Measurements from ENCODE around the gene HIP1R. TPM values are rescaled to one million over a fixed set of nuclear protein-coding genes. Genes with fewer than 3 reads are reported as not detected.
A peak's percentile ranks its signal among the peaks of the same experiment; 100 is the strongest.
"Not testable (repeated sequence)": the region's sequence is repeated elsewhere in the genome, so short reads cannot be mapped to it uniquely, and the experiment has no call there.

HIP1R gene
- total RNA-seq, 1 experiment from 2014 or later = 234 TPM

GRCh38 chr12:122903693-122904034 lies 68.4 kb downstream of the HIP1R start:
- CTCF ChIA-PET = interaction anchor here (0.7 to 1.3 kb wide), 3 partner anchors 16 to 43 kb away, joined by 3 to 5 read pairs (median 3); no protein-coding TSS in a partner anchor
- intact Hi-C loops (cut with micrococcal nuclease; ENCODE audit: unreplicated experiment) = no loop called here

GRCh38 chr12:122905258-122905657 lies 70.0 kb downstream of the HIP1R start:
- CTCF ChIA-PET; H3K27me3 Mint-ChIP-seq (ENCODE audit: unreplicated experiment); H3K36me3 Mint-ChIP-seq (ENCODE audit: insufficient read depth, unreplicated experiment); H3K9me3 Mint-ChIP-seq (ENCODE audit: low read depth, unreplicated experiment); H3K4me3 Mint-ChIP-seq (ENCODE audit: low read depth, unreplicated experiment); BruUV-seq (replicated peaks); DNase-seq; H3K27ac Mint-ChIP-seq (ENCODE audit: unreplicated experiment); intact Hi-C loops (cut with micrococcal nuclease; ENCODE audit: unreplicated experiment): not testable (repeated sequence)
- peaks cover 30% of the 10 kb centered on the region for H3K4me1 Mint-ChIP-seq (ENCODE audit: low read depth, unreplicated experiment)

More at GRCh38 chr12:122903693-122904034, 68.4 kb downstream of the HIP1R start:
- Mint-ChIP-seq H3K36me3 (ENCODE audit: insufficient read depth, unreplicated experiment) (peaks cover 10% of the 10 kb centered on the region), H3K4me1 (ENCODE audit: low read depth, unreplicated experiment) (peaks cover 31% of the 10 kb centered on the region), H3K27me3 (ENCODE audit: unreplicated experiment) (no peaks in the 10 kb centered on the region), H3K9me3 (ENCODE audit: low read depth, unreplicated experiment) (no peaks in the 10 kb centered on the region), H3K27ac (ENCODE audit: unreplicated experiment) (peak overlapping the region; percentile 30), H3K4me3 (ENCODE audit: low read depth, unreplicated experiment) (peak overlapping the region; percentile 9)
- BruUV-seq (replicated peaks) = no TSS peak
- TF ChIP-seq CTCF (IDR thresholded peaks at IDR 0.05; ENCODE audit: unreplicated experiment) = no peak
- DNase-seq = no peak

GRCh38 chr12:122908915-122909314 lies 73.7 kb downstream of the HIP1R start:
- Mint-ChIP-seq H3K36me3 (ENCODE audit: insufficient read depth, unreplicated experiment) (peaks cover 10% of the 10 kb centered on the region), H3K4me3 (ENCODE audit: low read depth, unreplicated experiment) (no peak overlapping the region), H3K9me3 (ENCODE audit: low read depth, unreplicated experiment) (no peaks in the 10 kb centered on the region), H3K27me3 (ENCODE audit: unreplicated experiment) (no peaks in the 10 kb centered on the region), H3K27ac (ENCODE audit: unreplicated experiment) (no peak overlapping the region), H3K4me1 (ENCODE audit: low read depth, unreplicated experiment) (peaks cover 22% of the 10 kb centered on the region)
- intact Hi-C loops (cut with micrococcal nuclease; ENCODE audit: unreplicated experiment) = no loop called here
- CTCF ChIA-PET = no interaction called here
- no peak for DNase-seq
- no TSS peak for BruUV-seq (replicated peaks)
- no peak for TF ChIP-seq CTCF (IDR thresholded peaks at IDR 0.05; ENCODE audit: unreplicated experiment)

- intact Hi-C loops (cut with micrococcal nuclease; ENCODE audit: unreplicated experiment) = no loop called here
- Mint-ChIP-seq H3K27ac (ENCODE audit: unreplicated experiment) (no peak overlapping the region), H3K4me1 (ENCODE audit: low read depth, unreplicated experiment) (peaks cover 20% of the 10 kb centered on the region), H3K4me3 (ENCODE audit: low read depth, unreplicated experiment) (no peak overlapping the region), H3K9me3 (ENCODE audit: low read depth, unreplicated experiment) (no peaks in the 10 kb centered on the region), H3K27me3 (ENCODE audit: unreplicated experiment) (no peaks in the 10 kb centered on the region), H3K36me3 (ENCODE audit: insufficient read depth, unreplicated experiment) (peaks cover 13% of the 10 kb centered on the region)
- CTCF ChIA-PET = interaction anchor here (0.6 kb wide), 1 partner anchor 84 kb away, joined by 5 read pairs; no protein-coding TSS in a partner anchor
- BruUV-seq (replicated peaks) = no TSS peak
- TF ChIP-seq CTCF (IDR thresholded peaks at IDR 0.05; ENCODE audit: unreplicated experiment) = no peak
- DNase-seq = no peak
Observed at GRCh38 chr12:122909442-122910288, 74.4 kb downstream of the HIP1R start.

Other genes starting within 250 kb of the HIP1R start
- gene HCAR2, start 132.1 kb upstream of the HIP1R start, total RNA-seq (2022) = not detected in 2 replicates
- gene HCAR3, start 118.6 kb upstream of the HIP1R start, total RNA-seq (2022) = 0.17 TPM in 1 of 2 replicates, not detected in the other
- 5.0 and 5.9 TPM in 2 replicates for gene HCAR1, start 104.6 kb upstream of the HIP1R start, total RNA-seq (2022)
- gene DENR, start 82.6 kb upstream of the HIP1R start, total RNA-seq (2022) = 83.2 and 85.8 TPM in 2 replicates
- gene CCDC62, start 60.9 kb upstream of the HIP1R start, total RNA-seq (2022) = 0.66 and 0.98 TPM in 2 replicates
- 104 and 118 TPM in 2 replicates for gene VPS37B, start 60.7 kb downstream of the HIP1R start, total RNA-seq (2022)
- gene ABCB9, start 131.0 kb downstream of the HIP1R start, total RNA-seq (2022) = 25.6 and 26.5 TPM in 2 replicates
- 21.5 and 22.8 TPM in 2 replicates for gene OGFOD2, start 139.8 kb downstream of the HIP1R start, total RNA-seq (2022)
- 171 TPM in 2 replicates for gene ARL6IP4, start 145.2 kb downstream of the HIP1R start, total RNA-seq (2022)

Measured in Calu3 (cell line).